ENCODE data around the gene VAMP5.

- TF ChIP-seq, protein P1, sequence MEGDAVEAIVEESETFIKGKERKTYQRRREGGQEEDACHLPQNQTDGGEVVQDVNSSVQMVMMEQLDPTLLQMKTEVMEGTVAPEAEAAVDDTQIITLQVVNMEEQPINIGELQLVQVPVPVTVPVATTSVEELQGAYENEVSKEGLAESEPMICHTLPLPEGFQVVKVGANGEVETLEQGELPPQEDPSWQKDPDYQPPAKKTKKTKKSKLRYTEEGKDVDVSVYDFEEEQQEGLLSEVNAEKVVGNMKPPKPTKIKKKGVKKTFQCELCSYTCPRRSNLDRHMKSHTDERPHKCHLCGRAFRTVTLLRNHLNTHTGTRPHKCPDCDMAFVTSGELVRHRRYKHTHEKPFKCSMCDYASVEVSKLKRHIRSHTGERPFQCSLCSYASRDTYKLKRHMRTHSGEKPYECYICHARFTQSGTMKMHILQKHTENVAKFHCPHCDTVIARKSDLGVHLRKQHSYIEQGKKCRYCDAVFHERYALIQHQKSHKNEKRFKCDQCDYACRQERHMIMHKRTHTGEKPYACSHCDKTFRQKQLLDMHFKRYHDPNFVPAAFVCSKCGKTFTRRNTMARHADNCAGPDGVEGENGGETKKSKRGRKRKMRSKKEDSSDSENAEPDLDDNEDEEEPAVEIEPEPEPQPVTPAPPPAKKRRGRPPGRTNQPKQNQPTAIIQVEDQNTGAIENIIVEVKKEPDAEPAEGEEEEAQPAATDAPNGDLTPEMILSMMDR (IDR thresholded peaks at IDR 0.05) = no peak
- no peak for TF ChIP-seq POLR2A (IDR thresholded peaks at IDR 0.05)
These were observed 35.7 kb upstream of the VAMP5 start for GRCh38 chr2:85548608-85548900.
